Measurements from ENCODE around the gene TMPO. TPM values are rescaled to one million over a fixed set of nuclear protein-coding genes. Genes with fewer than 3 reads are reported as not detected.
"Not testable (repeated sequence)": the region's sequence is repeated elsewhere in the genome, so short reads cannot be mapped to it uniquely, and the experiment has no call there.

Gene TMPO
- total RNA-seq, 1 donor from 2014 or later = 53.8 TPM

DNA sequence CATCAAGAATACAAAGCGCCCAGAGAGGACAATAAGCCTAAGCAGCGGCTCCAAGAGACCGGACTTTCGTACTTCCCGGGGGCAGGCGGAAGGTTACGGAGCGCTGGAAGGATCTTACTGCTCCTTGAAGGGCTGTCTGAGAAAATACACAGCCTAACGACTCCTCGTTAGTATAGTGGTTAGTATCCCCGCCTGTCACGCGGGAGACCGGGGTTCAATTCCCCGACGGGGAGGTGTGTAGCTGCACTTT, 12.1 kb upstream of the TMPO start:
- peak; percentile 96 for DNase-seq (ENCODE audit: extremely low spot score, unreplicated experiment)
- H3K27ac Mint-ChIP-seq (ENCODE audit: unreplicated experiment) = peak overlapping the region; percentile 100
- TF ChIP-seq, protein P1, sequence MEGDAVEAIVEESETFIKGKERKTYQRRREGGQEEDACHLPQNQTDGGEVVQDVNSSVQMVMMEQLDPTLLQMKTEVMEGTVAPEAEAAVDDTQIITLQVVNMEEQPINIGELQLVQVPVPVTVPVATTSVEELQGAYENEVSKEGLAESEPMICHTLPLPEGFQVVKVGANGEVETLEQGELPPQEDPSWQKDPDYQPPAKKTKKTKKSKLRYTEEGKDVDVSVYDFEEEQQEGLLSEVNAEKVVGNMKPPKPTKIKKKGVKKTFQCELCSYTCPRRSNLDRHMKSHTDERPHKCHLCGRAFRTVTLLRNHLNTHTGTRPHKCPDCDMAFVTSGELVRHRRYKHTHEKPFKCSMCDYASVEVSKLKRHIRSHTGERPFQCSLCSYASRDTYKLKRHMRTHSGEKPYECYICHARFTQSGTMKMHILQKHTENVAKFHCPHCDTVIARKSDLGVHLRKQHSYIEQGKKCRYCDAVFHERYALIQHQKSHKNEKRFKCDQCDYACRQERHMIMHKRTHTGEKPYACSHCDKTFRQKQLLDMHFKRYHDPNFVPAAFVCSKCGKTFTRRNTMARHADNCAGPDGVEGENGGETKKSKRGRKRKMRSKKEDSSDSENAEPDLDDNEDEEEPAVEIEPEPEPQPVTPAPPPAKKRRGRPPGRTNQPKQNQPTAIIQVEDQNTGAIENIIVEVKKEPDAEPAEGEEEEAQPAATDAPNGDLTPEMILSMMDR (IDR thresholded peaks at IDR 0.05) = no peak
- H3K4me1 Mint-ChIP-seq (ENCODE audit: unreplicated experiment) = peaks cover 13% of the 10 kb centered on the region
- H3K9me3 Mint-ChIP-seq (ENCODE audit: unreplicated experiment) = no peaks in the 10 kb centered on the region
- H3K4me3 Mint-ChIP-seq (ENCODE audit: unreplicated experiment) = peak overlapping the region; percentile 92
- no peaks in the 10 kb centered on the region for H3K27me3 Mint-ChIP-seq (ENCODE audit: unreplicated experiment)
- H3K36me3 Mint-ChIP-seq (ENCODE audit: unreplicated experiment) = no peaks in the 10 kb centered on the region

DNA sequence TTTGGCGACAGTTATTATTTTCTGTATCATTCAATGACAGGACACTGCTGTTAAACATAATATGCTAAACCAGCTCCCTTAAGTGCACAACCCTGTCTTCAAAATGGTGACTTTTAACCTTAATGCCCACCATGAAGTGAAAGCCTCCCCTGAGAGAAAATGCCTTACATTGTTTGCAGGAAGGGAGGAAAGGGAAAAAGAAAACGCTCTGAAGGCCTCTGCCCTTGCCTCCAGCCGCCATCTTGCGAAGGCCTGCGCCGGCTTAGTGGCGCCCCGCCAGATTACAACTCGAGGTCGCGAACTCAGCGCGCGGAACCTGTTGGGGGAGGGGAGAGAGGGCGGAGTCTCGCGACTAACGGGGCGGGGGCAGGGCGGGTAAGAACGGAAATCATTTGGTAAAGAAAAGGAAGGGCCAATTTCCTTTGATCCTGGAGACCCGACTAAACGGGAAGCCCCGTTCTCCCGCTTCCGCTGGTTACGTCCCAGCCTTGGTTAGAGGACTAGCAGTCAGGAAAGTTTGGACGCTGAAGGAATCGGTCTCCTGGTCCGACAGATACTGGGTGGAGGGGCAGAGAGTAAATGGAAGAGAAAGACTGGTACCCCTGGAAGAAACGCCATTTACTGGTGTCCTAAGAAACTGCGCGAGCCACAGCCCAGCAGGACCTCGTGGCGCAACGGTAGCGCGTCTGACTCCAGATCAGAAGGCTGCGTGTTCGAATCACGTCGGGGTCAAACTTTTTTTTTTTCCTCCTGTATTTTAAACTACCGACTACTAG, 11.6 kb upstream of the TMPO start:
- H3K27me3 Mint-ChIP-seq (ENCODE audit: unreplicated experiment) = no peaks in the 10 kb centered on the region
- no peaks in the 10 kb centered on the region for H3K36me3 Mint-ChIP-seq (ENCODE audit: unreplicated experiment)
- no peaks in the 10 kb centered on the region for H3K9me3 Mint-ChIP-seq (ENCODE audit: unreplicated experiment)
- TF ChIP-seq, protein P1 (IDR thresholded peaks at IDR 0.05) = no peak
- DNase-seq (ENCODE audit: extremely low spot score, unreplicated experiment) = peak; percentile 97
- peak overlapping the region; percentile 100 for H3K27ac Mint-ChIP-seq (ENCODE audit: unreplicated experiment)
- H3K4me1 Mint-ChIP-seq (ENCODE audit: unreplicated experiment) = peaks cover 13% of the 10 kb centered on the region
- peak overlapping the region; percentile 92 for H3K4me3 Mint-ChIP-seq (ENCODE audit: unreplicated experiment)

- peaks cover 13% of the 10 kb centered on the region for H3K4me1 Mint-ChIP-seq (ENCODE audit: unreplicated experiment)
- peak overlapping the region; percentile 92 for H3K4me3 Mint-ChIP-seq (ENCODE audit: unreplicated experiment)
- no peak for DNase-seq (ENCODE audit: extremely low spot score, unreplicated experiment)
- peak overlapping the region; percentile 100 for H3K27ac Mint-ChIP-seq (ENCODE audit: unreplicated experiment)
- TF ChIP-seq, protein P1 (IDR thresholded peaks at IDR 0.05) = no peak
- no peaks in the 10 kb centered on the region for H3K36me3 Mint-ChIP-seq (ENCODE audit: unreplicated experiment)
- no peaks in the 10 kb centered on the region for H3K27me3 Mint-ChIP-seq (ENCODE audit: unreplicated experiment)
- no peaks in the 10 kb centered on the region for H3K9me3 Mint-ChIP-seq (ENCODE audit: unreplicated experiment)
These were observed 11.1 kb upstream of the TMPO start for GRCh38 chr12:98504368-98504617.

GRCh38 chr12:98509063-98509462, 6.3 kb upstream of the TMPO start:
- DNase-seq (ENCODE audit: extremely low spot score, unreplicated experiment) = no peak
- Mint-ChIP-seq H3K27me3 (ENCODE audit: unreplicated experiment) (no peaks in the 10 kb centered on the region), H3K4me3 (ENCODE audit: unreplicated experiment) (no peak overlapping the region), H3K9me3 (ENCODE audit: unreplicated experiment) (no peaks in the 10 kb centered on the region), H3K27ac (ENCODE audit: unreplicated experiment) (no peak overlapping the region), H3K36me3 (ENCODE audit: unreplicated experiment) (no peaks in the 10 kb centered on the region), H3K4me1 (ENCODE audit: unreplicated experiment) (peaks cover 19% of the 10 kb centered on the region)
- TF ChIP-seq, protein P1 (IDR thresholded peaks at IDR 0.05) = no peak

- DNase-seq (ENCODE audit: extremely low spot score, unreplicated experiment); H3K36me3 Mint-ChIP-seq (ENCODE audit: unreplicated experiment); H3K27ac Mint-ChIP-seq (ENCODE audit: unreplicated experiment); H3K4me3 Mint-ChIP-seq (ENCODE audit: unreplicated experiment); H3K27me3 Mint-ChIP-seq (ENCODE audit: unreplicated experiment); H3K9me3 Mint-ChIP-seq (ENCODE audit: unreplicated experiment): not testable (repeated sequence)
- peaks cover 22% of the 10 kb centered on the region for H3K4me1 Mint-ChIP-seq (ENCODE audit: unreplicated experiment)
These were observed 3.6 kb upstream of the TMPO start for GRCh38 chr12:98511806-98512205.

Measured in osteocyte (in vitro differentiated cells).